Neuron (in vitro differentiated cells): Measurements from ENCODE around the gene PDHB.

Experiments used
- H2AFZ ChIP-seq: one replicate; pipeline ENCODE4 v1.6.1; 2013; ENCODE audit warnings: low read depth, mild to moderate bottlenecking, inconsistent platforms, low read length, moderate library complexity
- H3K27me3 ChIP-seq: one replicate; pipeline ENCODE4 v1.6.1; 2013; ENCODE audit warnings: low read length; ENCODE audit not compliant: insufficient read depth
- H3K36me3 ChIP-seq: one replicate; pipeline ENCODE4 v1.6.1; 2013; ENCODE audit warnings: low read length; ENCODE audit not compliant: insufficient read depth
- H3K4me1 ChIP-seq: one replicate; pipeline ENCODE4 v1.6.1; 2013; ENCODE audit warnings: low read length; ENCODE audit not compliant: insufficient read depth
- H3K4me3 ChIP-seq: 2 replicates; pipeline ENCODE4 v1.5.1; 2013; ENCODE audit warnings: mild to moderate bottlenecking, low read length, moderate library complexity
- H3K9me3 ChIP-seq: one replicate; pipeline ENCODE4 v1.6.1; 2013; ENCODE audit warnings: low read length

PDHB gene

GRCh38 chr3:58411036-58411435 lies 22.6 kb downstream of the PDHB start:
- Histone ChIP-seq H3K27me3 (no peaks in the 10 kb centered on the region), H3K4me3 (no peak overlapping the region), H2AFZ (no peak overlapping the region), H3K4me1 (no peaks in the 10 kb centered on the region), H3K36me3 (peaks cover 3% of the 10 kb centered on the region), H3K9me3 (no peaks in the 10 kb centered on the region)

DNA sequence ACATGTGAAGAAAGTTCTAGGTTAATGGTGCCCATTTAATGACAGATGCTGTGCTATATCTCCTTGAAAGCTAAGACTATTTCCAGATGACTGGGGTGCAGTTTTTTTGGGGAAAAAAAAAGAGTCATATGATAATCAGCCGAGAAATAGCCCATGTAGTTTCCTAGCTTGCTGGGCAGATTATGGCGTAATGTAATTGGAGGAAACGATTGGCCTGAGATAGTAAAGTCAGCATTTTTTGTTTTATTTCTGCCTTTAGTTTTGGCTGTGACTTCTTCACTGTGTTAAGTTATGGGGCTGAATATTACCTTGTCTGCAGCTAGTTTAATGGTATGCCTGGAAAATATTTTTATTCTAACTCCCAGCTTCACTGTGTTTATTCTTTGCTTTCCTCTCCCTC lies 24.0 kb downstream of the PDHB start:
- no peaks in the 10 kb centered on the region for H3K27me3 ChIP-seq
- no peaks in the 10 kb centered on the region for H3K4me1 ChIP-seq
- H3K9me3 ChIP-seq: no peaks in the 10 kb centered on the region
- H3K36me3 ChIP-seq: peaks cover 3% of the 10 kb centered on the region
- H2AFZ ChIP-seq: no peak overlapping the region
- H3K4me3 ChIP-seq: no peak overlapping the region

- Histone ChIP-seq H3K27me3 (no peaks in the 10 kb centered on the region), H3K36me3 (peaks cover 3% of the 10 kb centered on the region), H3K4me1 (no peaks in the 10 kb centered on the region), H2AFZ (no peak overlapping the region), H3K9me3 (no peaks in the 10 kb centered on the region), H3K4me3 (no peak overlapping the region)
Measured at GRCh38 chr3:58408906-58409305, 24.7 kb downstream of the PDHB start.

DNA sequence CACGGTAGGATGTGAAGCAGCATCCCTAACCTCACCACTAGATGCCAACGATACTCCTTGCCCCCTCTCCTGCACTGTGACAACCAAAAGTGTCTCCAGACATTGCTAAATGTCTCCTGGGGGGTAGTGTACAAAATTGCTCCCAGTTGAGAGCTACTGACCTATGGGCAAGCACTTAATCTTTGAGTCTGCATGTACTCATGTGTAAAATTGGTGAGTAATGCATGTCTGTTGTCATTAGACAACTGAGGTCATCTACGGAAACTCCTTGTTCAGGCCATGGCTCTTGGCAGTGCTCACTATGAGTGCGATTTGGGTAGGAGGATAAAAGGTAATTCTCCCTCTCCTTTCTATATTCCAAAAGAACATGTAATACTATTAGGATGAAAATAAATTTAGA lies 29.2 kb downstream of the PDHB start:
- no peak overlapping the region for H2AFZ ChIP-seq
- H3K27me3 ChIP-seq: no peaks in the 10 kb centered on the region
- H3K4me3 ChIP-seq: no peak overlapping the region
- no peaks in the 10 kb centered on the region for H3K9me3 ChIP-seq
- no peaks in the 10 kb centered on the region for H3K36me3 ChIP-seq
- no peaks in the 10 kb centered on the region for H3K4me1 ChIP-seq

DNA sequence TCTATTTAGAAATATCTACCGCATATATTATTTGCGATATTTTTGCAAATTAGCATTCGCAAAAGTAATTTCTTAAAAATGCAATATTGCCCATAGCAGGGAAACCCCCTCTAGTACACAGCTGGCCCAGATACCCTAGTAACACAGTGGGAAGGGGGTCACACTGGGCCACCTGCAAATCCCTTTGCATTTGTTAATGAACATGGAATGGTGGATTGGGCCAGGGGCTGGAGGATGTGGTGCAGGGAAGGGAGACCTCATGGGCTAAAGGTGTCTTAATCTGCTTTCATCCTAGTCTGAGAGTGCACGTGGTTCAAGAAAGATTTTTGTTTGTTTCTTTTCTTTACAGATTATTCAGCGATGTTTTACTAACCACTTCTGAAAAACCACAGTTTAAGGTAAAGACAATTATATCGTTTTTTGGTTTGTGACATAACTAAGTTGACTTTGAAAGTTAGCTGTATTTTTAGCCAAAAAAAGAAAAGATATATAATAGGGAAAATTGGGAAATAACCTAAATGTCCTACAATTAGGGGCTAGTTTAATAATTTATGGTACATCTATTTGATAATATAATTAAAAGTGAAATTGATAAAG lies 30.0 kb downstream of the PDHB start:
- H3K4me3 ChIP-seq: no peak overlapping the region
- no peaks in the 10 kb centered on the region for H3K4me1 ChIP-seq
- no peak overlapping the region for H2AFZ ChIP-seq
- H3K27me3 ChIP-seq: no peaks in the 10 kb centered on the region
- H3K9me3 ChIP-seq: no peaks in the 10 kb centered on the region
- no peaks in the 10 kb centered on the region for H3K36me3 ChIP-seq

DNA sequence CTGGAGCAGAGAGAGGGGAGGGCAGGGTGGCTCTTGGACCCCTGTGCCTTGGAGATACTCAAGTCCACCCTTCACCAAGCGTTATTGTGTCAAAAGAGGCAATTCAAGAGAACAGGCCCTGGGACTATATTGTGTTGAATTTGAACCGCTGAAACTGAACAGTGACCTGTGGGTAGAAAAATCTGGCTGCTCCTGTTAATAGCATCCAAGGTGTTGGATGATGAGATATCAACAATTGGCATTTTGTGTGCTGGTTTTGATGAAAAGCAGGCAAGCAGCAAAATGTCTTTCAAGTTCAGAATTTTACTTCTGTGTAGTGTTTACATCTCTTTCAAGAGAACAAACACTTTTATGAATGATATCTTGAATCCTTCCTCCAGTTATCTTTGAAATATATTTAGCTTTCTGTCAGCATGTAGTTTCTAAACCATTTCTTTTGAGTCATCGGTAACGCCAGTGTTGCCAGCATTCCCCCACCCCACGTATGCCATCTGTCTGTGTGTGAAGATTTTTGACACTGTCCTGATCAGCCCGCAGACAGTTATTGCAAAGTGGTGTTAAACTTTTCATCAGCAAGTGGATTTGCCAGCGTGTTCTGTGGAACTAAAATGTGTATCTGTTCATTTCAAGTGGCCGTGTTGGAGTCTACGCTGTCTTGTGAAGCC lies 34.8 kb downstream of the PDHB start:
- H2AFZ ChIP-seq: no peak overlapping the region
- no peaks in the 10 kb centered on the region for H3K4me1 ChIP-seq
- no peaks in the 10 kb centered on the region for H3K27me3 ChIP-seq
- H3K9me3 ChIP-seq: no peaks in the 10 kb centered on the region
- H3K36me3 ChIP-seq: peaks cover 2% of the 10 kb centered on the region
- H3K4me3 ChIP-seq: no peak overlapping the region

GRCh38 chr3:58394339-58394738 lies 39.3 kb downstream of the PDHB start:
- Histone ChIP-seq H2AFZ (no peak overlapping the region), H3K4me3 (no peak overlapping the region), H3K27me3 (no peaks in the 10 kb centered on the region), H3K9me3 (no peaks in the 10 kb centered on the region), H3K36me3 (peaks cover 2% of the 10 kb centered on the region), H3K4me1 (no peaks in the 10 kb centered on the region)

DNA sequence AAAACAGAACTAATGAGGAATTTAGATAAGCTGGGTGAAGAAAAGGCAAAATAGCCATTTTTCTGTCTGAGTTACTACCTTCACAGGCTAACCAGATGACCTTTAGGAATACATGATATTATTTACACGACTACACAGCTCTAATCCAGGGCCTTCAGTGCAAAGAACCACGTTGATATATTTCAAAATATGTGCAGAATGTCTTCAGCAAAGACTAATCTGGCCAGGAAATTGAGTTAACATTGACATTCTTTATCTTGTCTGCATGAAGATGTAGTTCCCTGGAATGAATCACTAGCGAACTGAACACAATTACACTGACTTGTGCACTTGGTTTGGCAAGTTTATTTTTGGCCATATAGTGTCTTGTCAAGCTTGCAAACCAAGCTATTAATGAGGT lies 41.5 kb downstream of the PDHB start:
- no peak overlapping the region for H3K4me3 ChIP-seq
- H2AFZ ChIP-seq: no peak overlapping the region
- no peaks in the 10 kb centered on the region for H3K9me3 ChIP-seq
- H3K4me1 ChIP-seq: peaks cover 6% of the 10 kb centered on the region
- no peaks in the 10 kb centered on the region for H3K36me3 ChIP-seq
- no peaks in the 10 kb centered on the region for H3K27me3 ChIP-seq

DNA sequence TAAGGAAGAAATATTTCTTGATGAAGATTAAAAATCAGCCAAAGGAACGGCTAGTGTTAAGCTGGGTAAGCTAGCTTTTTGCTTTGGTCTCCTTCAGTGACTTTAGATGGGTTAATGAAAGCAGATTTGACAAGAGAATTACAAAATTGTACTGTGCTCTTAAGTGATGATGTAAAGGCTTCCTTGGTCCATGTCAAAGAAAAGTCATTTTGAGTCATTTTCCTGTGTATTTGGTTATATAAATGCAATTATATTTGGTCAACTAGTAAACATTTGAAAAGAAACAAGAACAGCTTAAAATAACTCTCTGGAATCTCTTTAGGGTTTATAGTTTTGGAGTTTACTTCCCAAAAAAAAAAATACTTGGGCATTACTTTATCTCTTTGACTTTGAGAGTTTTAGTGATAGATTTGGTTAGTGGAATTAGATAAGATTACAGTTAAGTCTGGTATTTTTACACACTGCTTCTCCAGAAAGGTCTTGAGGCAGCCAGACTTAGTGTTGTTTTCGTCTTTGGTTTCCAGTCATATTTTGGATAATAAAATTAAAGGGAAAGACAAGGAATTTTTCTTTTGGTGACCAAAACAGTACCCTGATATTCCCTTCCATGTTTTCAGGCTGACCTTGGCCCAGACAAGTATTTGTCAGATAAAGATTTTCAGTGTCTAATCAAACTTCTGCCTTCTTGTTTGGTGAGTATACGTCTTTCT lies 42.3 kb downstream of the PDHB start:
- Histone ChIP-seq H3K27me3 (no peaks in the 10 kb centered on the region), H3K4me1 (peaks cover 6% of the 10 kb centered on the region), H3K4me3 (no peak overlapping the region), H3K9me3 (no peaks in the 10 kb centered on the region), H2AFZ (no peak overlapping the region), H3K36me3 (no peaks in the 10 kb centered on the region)

DNA sequence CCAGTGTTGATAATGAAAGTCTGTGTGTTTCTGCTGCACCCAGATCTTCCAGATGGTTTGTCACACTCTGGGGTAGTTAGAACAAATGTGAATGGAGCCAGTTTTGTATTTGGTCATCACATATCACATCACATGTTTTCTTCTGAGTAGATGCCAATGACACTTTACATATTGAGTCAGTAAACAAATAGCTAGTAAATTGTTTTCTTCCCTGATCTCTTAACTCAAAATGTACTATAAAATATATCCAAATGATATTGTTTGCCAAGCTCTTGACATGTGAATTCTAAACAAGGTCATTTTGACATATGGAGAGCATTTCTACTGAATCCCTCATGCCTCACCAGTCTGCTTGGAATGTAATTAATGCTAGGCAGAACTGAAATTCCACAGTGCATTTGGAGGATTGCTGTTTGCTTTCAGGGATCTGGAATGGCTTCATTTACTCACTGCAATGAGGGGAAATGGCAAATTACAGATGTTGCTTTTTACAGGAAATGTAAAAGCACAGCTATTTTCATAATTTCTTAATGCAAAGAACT lies 45.0 kb downstream of the PDHB start:
- Histone ChIP-seq H3K4me1 (peaks cover 6% of the 10 kb centered on the region), H3K27me3 (no peaks in the 10 kb centered on the region), H3K9me3 (no peaks in the 10 kb centered on the region), H3K4me3 (no peak overlapping the region), H3K36me3 (no peaks in the 10 kb centered on the region), H2AFZ (no peak overlapping the region)

DNA sequence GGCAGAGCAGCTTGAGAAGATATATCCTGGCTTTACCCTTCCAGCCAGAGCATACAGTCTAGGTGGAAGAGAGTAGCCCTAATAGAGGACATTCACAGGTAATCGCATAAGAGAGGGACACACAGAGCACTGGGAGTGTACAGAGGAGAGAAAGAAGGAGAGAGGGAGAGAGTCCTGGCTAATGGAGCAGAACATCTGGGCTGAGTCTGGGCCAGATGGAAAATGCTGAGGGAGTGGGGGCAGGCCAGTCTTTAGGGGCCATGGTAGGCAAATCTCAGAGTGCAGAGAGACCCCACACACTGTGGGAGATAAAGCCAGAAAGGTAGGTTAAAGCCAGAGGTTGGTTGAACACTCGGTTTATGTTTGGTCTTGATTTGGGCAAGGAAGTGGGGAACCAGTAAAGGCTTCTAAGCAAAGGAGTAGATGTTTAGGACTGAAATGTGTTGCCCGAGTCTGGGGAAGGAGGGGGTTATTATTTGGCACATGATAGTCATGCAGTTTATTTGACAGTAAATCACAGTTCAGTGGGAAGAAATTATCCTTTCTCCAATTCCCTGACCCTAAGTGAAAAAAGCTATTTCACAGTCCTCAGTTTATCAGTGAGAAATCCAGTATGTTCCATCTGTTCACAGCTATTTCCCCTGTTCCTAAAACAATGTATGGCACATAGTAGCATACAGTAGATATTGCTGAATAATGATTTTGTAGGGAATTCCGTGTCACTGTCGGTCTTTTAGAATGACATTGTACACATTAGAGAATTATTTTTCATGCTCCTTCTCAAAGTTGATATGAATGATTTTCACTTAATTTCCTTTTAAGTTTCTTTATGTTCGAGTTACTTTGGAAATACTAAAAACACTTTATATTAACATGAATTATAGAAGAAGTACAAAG lies 45.7 kb downstream of the PDHB start:
- Histone ChIP-seq H3K9me3 (no peaks in the 10 kb centered on the region), H3K4me3 (no peak overlapping the region), H2AFZ (no peak overlapping the region), H3K36me3 (no peaks in the 10 kb centered on the region), H3K4me1 (peaks cover 6% of the 10 kb centered on the region), H3K27me3 (no peaks in the 10 kb centered on the region)

GRCh38 chr3:58386626-58387365 lies 46.8 kb downstream of the PDHB start:
- Histone ChIP-seq H3K36me3 (no peaks in the 10 kb centered on the region), H3K4me3 (no peak overlapping the region), H3K9me3 (no peaks in the 10 kb centered on the region), H2AFZ (no peak overlapping the region), H3K27me3 (no peaks in the 10 kb centered on the region), H3K4me1 (peaks cover 6% of the 10 kb centered on the region)
